Measurements from ENCODE around the gene DENND1C.

The DENND1C gene

DNA sequence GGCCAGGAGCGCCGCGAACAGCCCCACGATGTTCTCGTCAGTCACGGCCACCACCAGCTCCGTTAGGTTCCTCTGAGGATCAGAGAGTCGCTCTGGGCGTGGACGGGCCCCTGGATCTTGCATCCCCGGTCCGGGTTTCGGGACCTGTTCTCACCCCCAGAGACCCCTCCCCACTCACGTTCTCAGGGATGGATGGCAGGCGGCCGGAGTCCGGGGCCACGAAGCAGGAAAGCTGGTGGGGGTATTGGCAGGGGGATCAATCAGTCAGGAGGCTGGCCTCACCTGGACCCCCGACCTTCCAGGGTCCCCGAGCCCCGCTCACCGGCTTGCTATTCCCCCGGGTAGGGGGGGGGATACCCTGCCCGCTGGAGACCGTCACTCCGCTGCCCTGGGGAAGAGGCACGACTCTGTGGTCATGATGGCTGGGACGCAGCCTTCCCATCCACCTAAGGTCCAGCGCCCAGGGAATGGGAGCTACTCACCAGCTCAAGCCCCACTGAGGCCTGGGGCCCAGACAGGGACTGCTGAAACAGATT lies 4.6 kb downstream of the DENND1C start:
- DNase-seq, result no peak

DNA sequence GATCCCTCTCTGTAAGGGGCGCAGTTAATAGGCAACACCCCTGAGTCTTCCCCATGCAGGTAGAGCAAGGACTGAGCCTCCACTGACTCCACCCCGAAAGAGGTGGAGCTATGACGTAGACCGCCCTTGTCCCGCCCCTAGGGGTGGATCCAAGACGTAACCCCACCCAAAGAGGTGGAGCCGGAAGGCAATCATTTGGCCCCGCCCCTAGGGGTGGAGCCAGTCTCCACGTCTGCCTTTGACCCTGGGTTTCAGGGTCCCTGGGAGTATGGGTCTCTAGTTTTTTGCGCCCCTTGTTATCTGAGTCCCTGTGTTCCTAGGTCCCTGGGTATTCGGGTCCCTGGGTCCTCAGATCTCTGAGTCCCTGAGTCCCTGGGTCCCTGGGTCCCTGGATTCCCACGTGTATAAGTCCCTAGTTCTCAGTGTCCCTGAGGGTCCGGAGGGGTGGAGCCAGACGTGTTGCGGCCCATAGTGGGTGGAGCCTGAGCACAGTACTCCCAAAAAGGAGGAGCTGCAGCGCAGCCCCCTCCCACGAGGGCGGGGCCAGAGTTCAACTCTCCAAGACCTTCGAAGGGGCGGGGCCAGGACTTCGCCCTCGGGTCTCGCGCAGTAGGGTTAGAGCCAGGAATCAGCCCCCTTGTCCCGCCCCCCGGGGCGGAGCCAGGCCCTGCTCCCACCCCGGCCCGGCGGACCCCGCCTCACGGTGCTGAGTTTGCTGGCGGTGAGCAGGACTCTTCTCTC lies 5.3 kb downstream of the DENND1C start:
- DNase-seq, result peak in 3 of 4 experiments; percentile 35 to 41 (median 37)

DNA sequence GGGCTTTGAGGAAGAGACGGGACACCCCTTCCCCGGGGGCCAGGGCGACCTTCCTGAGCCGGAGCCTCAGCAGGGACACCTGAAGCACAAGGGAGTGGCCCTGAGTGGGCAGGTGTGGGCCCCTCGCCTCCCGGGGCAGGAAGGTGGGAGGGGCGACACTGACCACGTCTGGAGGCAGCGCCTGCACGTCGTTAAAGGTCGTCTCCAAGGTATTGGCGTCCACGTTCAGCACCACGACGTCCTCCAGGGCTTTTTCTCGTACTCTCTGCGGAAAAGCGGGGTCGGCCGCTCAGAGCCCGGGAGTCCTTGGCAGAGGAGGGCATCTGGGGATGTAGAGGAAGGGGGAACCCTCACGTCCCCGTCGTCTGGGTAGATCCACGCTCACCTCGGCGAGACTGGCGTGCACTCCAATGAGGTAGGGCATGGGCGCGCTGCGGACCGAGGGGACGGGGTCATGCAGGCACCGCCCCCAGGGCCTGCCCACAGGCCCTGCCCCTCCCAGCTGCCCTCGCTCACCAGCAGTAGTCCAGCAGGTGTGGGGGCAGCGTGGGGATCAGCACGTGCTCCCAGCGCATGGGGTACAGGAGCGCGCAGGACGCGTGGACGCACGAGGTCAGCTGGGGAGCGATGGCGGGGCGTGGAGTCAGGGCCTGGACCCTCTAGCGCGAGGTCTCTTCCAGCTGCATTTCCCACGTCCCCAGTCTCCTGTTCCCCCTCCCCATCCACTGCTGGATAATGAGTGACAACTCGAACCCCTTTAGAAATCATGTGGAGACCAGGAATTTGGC lies 6.1 kb downstream of the DENND1C start:
- DNase-seq, result no peak

- no peak for DNase-seq
Observed at GRCh38 chr19:6473647-6474046, 7.9 kb downstream of the DENND1C start.

DNA sequence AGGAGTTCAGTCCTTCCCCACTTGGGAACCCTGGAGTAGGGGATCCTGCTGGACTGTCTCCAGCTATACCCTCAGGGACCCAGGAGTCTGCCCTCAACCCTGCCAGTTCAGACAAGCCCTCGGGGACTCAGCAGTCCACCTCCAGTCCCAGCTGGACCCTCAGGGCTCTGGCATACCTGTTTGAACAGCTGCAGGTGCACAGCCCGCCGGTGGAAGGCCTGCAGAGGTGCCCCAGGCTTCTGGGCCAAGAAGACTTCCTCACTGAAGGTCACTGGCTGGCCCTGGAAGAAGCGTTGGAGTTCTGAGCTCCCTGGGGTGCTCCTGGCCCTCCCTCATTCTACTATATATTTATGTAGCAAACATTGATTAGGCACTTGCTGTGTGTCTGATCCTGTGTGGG lies 8.9 kb downstream of the DENND1C start:
- DNase-seq, result no peak

- DNase-seq, result no peak
Observed at GRCh38 chr19:6471076-6471475, 10.5 kb downstream of the DENND1C start.

GRCh38 chr19:6470173-6470572 lies 11.4 kb downstream of the DENND1C start:
- DNase-seq, result no peak

- no peak for DNase-seq
Observed at GRCh38 chr19:6467384-6467783, 14.2 kb downstream of the DENND1C start.

DNA sequence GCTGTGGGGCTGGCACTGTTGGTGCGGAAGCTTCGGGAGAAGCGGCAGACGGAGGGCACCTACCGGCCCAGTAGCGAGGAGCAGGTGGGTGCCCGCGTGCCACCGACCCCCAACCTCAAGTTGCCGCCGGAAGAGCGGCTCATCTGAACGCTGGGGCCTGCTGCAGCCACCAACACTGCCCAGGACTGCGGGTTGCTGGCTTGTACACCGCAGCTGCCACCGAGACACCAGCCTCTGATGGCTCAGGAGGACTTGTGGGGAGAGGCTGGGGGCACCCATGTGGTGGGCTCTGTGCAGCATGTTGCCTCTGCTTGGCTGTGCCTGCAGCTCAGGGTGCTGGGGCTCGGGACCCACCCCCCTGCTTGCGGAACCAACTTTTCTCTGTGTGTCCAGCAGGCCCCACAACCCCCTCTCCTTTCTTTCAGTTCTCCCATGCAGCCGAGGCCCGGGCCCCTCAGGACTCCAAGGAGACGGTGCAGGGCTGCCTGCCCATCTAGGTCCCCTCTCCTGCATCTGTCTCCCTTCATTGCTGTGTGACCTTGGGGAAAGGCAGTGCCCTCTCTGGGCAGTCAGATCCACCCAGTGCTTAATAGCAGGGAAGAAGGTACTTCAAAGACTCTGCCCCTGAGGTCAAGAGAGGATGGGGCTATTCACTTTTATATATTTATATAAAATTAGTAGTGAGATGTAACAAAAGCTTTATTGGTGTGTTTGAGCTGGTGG lies 14.9 kb downstream of the DENND1C start:
- DNase-seq, result no peak

GRCh38 chr19:6465663-6466062 lies 15.9 kb downstream of the DENND1C start:
- no peak for DNase-seq

GRCh38 chr19:6465006-6465405 lies 16.6 kb downstream of the DENND1C start:
- no peak for DNase-seq

GRCh38 chr19:6464070-6464873 lies 17.3 kb downstream of the DENND1C start, which contains the start of gene CRB3:
Gene CRB3, plus strand, starts transcription at chr19:6464271. Its CDS starts 431 bp downstream, at chr19:6464702.
- DNase-seq, result peak in 2 of 4 experiments; percentile 23 to 60

- DNase-seq, result peak; percentile 90 to 94 (median 92)
Observed at GRCh38 chr19:6460099-6460884, 21.3 kb downstream of the DENND1C start.

- peak in 1 of 4 experiments; percentile 55 for DNase-seq
Observed at GRCh38 chr19:6459262-6460098, 22.1 kb downstream of the DENND1C start, which contains the start of gene SLC25A23. Gene SLC25A23, minus strand, starts transcription at chr19:6459792. Its CDS starts 164 bp downstream, at chr19:6459628.

- no peak for DNase-seq
Observed at GRCh38 chr19:6458695-6459261, 22.8 kb downstream of the DENND1C start.

GRCh38 chr19:6457958-6458694 lies 23.5 kb downstream of the DENND1C start:
- DNase-seq, result no peak

- no peak for DNase-seq
Observed at GRCh38 chr19:6455924-6456323, 25.7 kb downstream of the DENND1C start.

GRCh38 chr19:6453951-6454565 lies 27.5 kb downstream of the DENND1C start:
- no peak for DNase-seq

- DNase-seq, result no peak
Observed at GRCh38 chr19:6452899-6453298, 28.7 kb downstream of the DENND1C start.

Data from activated naive CD4-positive, alpha-beta T cell (primary cell).